Measurements from ENCODE around the gene TIMP3.

The TIMP3 gene

DNA sequence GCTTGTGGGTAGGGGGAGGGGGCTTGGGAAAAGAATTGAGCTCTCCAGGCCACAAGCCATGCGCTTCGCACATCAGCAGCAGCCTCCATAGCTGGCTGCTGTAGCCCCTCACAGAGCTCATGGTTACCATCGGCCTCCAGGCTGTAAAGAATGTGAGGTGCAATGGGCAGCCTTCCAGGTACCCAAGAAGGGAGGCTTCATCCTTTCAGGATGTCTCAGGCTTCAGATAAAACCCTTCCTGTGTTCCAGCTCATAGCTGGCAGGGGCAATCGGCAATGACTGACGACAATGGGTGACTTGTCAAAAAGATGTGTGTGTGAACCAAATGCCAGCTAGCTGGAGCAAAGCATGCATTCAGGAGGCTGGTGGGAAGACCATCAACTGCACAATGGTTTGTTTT is 102.0 kb downstream of the TIMP3 start:
- Histone ChIP-seq H3K9ac (ENCODE audit: low read length) (no peak overlapping the region), H3K4me3 (ENCODE audit: low read length) (no peak overlapping the region), H3K4me1 (ENCODE audit: control insufficient read depth, insufficient read depth, low read length) (no peaks in the 10 kb centered on the region), H3K36me3 (ENCODE audit: control insufficient read depth, insufficient read depth, low read length, severe bottlenecking) (no peaks in the 10 kb centered on the region), H3K27me3 (replicated peaks; ENCODE audit: control insufficient read depth, insufficient read depth, low read length) (peaks cover 17% of the 10 kb centered on the region), H3K9me3 (ENCODE audit: control insufficient read depth, low read length) (no peaks in the 10 kb centered on the region)
- no peak for DNase-seq (ENCODE audit: low read depth)

DNA sequence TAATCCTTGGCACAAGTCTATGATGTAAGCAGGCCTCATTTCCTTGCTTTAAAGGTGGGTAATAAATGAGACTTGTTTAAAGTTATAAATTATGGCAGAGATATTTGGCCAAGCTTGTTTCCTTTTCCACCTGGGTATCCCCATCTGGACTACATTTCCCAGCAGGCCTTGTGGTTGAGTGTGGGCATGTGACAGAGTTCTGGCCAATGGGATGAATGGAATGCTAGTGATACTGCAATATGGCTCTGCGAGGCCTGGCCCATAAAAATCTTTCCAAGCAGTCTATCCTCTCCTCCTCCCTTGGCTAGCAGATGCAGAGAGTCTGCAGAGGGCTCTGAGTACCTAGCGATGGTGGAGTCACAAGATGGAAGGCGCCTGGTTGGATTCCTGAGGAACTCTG is 102.5 kb downstream of the TIMP3 start:
- H3K36me3 ChIP-seq (ENCODE audit: control insufficient read depth, insufficient read depth, low read length, severe bottlenecking): no peaks in the 10 kb centered on the region
- H3K4me3 ChIP-seq (ENCODE audit: low read length): no peak overlapping the region
- H3K27me3 ChIP-seq (replicated peaks; ENCODE audit: control insufficient read depth, insufficient read depth, low read length): peaks cover 22% of the 10 kb centered on the region
- no peaks in the 10 kb centered on the region for H3K4me1 ChIP-seq (ENCODE audit: control insufficient read depth, insufficient read depth, low read length)
- H3K9ac ChIP-seq (ENCODE audit: low read length): no peak overlapping the region
- H3K9me3 ChIP-seq (ENCODE audit: control insufficient read depth, low read length): no peaks in the 10 kb centered on the region
- peak; percentile 52 for DNase-seq (ENCODE audit: low read depth)

DNA sequence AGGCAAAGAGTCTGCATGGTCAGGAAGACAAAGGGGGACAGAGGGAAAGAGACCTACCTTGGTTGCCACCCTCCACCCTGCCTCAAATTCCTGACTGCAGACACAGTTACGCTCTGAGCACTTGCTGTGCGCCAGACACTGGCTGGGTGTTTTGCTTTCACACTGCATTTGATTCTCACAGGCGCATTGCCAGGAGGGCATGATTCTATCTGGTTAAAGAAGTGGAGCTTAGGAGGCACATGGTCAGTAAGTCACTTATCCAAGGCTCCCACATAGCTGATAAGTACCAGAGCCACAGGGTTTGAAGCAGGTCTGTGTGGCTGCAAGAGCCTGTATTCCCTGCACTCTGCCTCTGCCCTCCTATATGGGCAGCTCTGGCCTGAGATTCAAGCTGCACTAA is 103.9 kb downstream of the TIMP3 start:
- no peak for DNase-seq (ENCODE audit: low read depth)
- peaks cover 32% of the 10 kb centered on the region for H3K27me3 ChIP-seq (replicated peaks; ENCODE audit: control insufficient read depth, insufficient read depth, low read length)
- H3K9me3 ChIP-seq (ENCODE audit: control insufficient read depth, low read length): no peaks in the 10 kb centered on the region
- peaks cover 4% of the 10 kb centered on the region for H3K4me1 ChIP-seq (ENCODE audit: control insufficient read depth, insufficient read depth, low read length)
- H3K4me3 ChIP-seq (ENCODE audit: low read length): no peak overlapping the region
- no peaks in the 10 kb centered on the region for H3K36me3 ChIP-seq (ENCODE audit: control insufficient read depth, insufficient read depth, low read length, severe bottlenecking)
- H3K9ac ChIP-seq (ENCODE audit: low read length): no peak overlapping the region

DNA sequence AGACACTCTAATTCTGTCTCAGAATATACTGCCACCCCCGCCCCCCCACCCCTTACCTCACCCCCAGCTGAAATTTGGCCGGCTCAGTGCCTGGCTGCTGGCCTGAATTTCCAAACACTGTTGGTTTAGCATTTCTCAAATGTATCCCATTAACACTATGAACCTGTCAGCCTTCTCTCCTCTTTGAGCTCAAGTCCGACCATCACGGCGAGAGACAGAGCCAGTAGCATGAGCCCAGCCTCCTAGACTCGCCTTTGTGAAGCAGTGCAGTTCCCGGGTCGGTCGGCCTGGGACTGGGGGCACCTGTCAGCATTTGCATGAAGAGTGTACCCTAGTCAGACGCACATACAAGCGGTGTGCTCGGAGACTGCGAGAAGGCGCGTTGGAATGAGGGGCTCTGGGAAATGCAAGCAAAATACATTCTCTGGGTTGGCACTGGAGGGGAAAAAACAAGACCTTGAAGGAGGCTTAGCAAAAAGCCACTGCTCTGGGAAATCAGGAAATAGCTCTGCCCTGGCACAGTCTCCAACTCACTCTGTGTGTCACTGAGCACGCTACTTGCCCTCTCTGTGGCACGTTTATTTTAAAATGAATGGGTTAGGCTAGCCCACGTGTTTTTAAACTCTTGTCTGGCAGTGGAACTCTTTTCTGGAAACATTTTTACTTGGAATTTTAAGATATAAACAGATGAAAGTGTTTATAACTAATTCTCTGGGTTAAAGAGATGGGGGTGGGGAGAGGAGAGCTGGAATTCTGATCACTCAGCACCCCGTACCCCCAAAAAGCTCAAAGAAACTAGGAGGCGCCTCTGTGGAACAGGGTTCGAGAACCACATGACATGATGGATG is 108.3 kb downstream of the TIMP3 start:
- no peak overlapping the region for H3K4me3 ChIP-seq (ENCODE audit: low read length)
- H3K9ac ChIP-seq (ENCODE audit: low read length): no peak overlapping the region
- peaks cover 4% of the 10 kb centered on the region for H3K4me1 ChIP-seq (ENCODE audit: control insufficient read depth, insufficient read depth, low read length)
- no peak for DNase-seq (ENCODE audit: low read depth)
- no peaks in the 10 kb centered on the region for H3K9me3 ChIP-seq (ENCODE audit: control insufficient read depth, low read length)
- no peaks in the 10 kb centered on the region for H3K36me3 ChIP-seq (ENCODE audit: control insufficient read depth, insufficient read depth, low read length, severe bottlenecking)
- peaks cover 46% of the 10 kb centered on the region for H3K27me3 ChIP-seq (replicated peaks; ENCODE audit: control insufficient read depth, insufficient read depth, low read length)

DNA sequence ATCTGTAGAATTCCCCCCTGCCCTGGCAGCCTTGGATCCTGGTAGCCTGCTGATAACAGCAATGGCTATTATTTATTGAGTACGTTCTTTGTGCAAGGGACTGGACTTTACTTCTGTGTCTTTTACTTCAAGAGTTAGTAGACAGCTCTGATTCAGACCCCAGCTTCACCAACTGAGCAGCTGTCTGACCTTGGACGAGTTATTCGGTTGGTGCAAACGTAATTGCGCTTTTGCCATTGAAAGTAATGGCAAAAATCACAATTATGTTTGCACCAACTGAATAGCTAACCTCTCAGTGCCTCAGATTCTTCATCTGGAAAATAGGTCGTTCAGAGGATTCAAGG is 108.9 kb downstream of the TIMP3 start:
- H3K4me1 ChIP-seq (ENCODE audit: control insufficient read depth, insufficient read depth, low read length): peaks cover 4% of the 10 kb centered on the region

DNA sequence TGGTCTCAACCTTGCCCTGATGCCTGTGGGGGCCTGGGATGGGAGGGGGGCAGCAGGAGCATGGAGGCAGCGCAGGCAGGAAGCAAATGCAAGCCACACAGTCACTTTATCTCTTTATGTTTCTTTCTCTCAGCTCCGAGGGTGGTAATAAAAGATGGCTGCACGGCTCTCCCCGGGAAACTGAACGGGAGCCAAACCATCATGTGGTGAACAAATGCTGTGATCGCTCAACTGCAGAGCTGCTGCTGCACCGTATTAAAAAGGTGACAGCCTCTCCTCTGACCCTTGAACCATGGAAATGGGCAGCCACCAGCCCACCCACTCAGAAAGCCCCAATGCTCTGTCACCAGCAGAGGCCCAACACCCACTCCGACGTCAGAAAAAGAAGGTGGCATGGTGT is 110.0 kb downstream of the TIMP3 start:
- H3K9ac ChIP-seq (ENCODE audit: low read length): no peak overlapping the region
- no peaks in the 10 kb centered on the region for H3K36me3 ChIP-seq (ENCODE audit: control insufficient read depth, insufficient read depth, low read length, severe bottlenecking)
- peaks cover 13% of the 10 kb centered on the region for H3K9me3 ChIP-seq (ENCODE audit: control insufficient read depth, low read length)
- H3K27me3 ChIP-seq (replicated peaks; ENCODE audit: control insufficient read depth, insufficient read depth, low read length): peaks cover 58% of the 10 kb centered on the region
- H3K4me3 ChIP-seq (ENCODE audit: low read length): no peak overlapping the region
- DNase-seq (ENCODE audit: low read depth): no peak
- peaks cover 4% of the 10 kb centered on the region for H3K4me1 ChIP-seq (ENCODE audit: control insufficient read depth, insufficient read depth, low read length)

More for the DNA sequence above, 108.9 kb downstream of the TIMP3 start:
- no peak for DNase-seq (ENCODE audit: low read depth)
- Histone ChIP-seq H3K9me3 (ENCODE audit: control insufficient read depth, low read length) (peaks cover 2% of the 10 kb centered on the region), H3K36me3 (ENCODE audit: control insufficient read depth, insufficient read depth, low read length, severe bottlenecking) (no peaks in the 10 kb centered on the region), H3K9ac (ENCODE audit: low read length) (no peak overlapping the region), H3K27me3 (replicated peaks; ENCODE audit: control insufficient read depth, insufficient read depth, low read length) (peaks cover 48% of the 10 kb centered on the region), H3K4me3 (ENCODE audit: low read length) (no peak overlapping the region)

Measured in adipocyte (in vitro differentiated cells).